ENCODE results near the gene LRBA. TPM values are rescaled to one million over a fixed set of nuclear protein-coding genes. Genes with fewer than 3 reads are reported as not detected.
A peak's percentile ranks its signal among the peaks of the same experiment; 100 is the strongest.

The LRBA gene
- total and polyA plus RNA-seq, 2 donors (not counting 1 experiment from before 2014, with no cell fraction given) = 16.4 to 36.7 TPM

- H3K36me3 ChIP-seq (ENCODE audit: control insufficient read depth, insufficient read depth, low read length) = no peaks in the 10 kb centered on the region
- no peaks in the 10 kb centered on the region for H4K20me1 ChIP-seq (ENCODE audit: control insufficient read depth, extremely low read depth, insufficient read depth, low read length)
- no peak for TF ChIP-seq EZH2 (IDR thresholded peaks at IDR 0.05; ENCODE audit: low read length, missing control alignments)
- TF ChIP-seq CTCF (conservative IDR thresholded peaks at IDR 0.05 in 1 of 2, IDR thresholded peaks at IDR 0.05 in 1 of 2; ENCODE audit: low read depth in 1 of 2, low read length in 2 of 2) = no peak
- no peak overlapping the region for H3K4me2 ChIP-seq (ENCODE audit: extremely low read depth, insufficient read depth, low read length)
- H3K27ac ChIP-seq (ENCODE audit: insufficient read depth, low read length) = no peak overlapping the region
- no peak overlapping the region for H2AFZ ChIP-seq (ENCODE audit: low read length)
- H3K4me3 ChIP-seq (replicated peaks in 1 of 4; ENCODE audit: control extremely low read depth in 1 of 4, insufficient read depth in 1 of 4, low read depth in 3 of 4, low read length in 4 of 4) = no peak overlapping the region
- DNase-seq (ENCODE audit: low read depth in 2 of 2) = peak; percentile 18 to 74
- no peaks in the 10 kb centered on the region for H3K79me2 ChIP-seq (ENCODE audit: control insufficient read depth, insufficient read depth, low read length)
- no peak overlapping the region for H3K9ac ChIP-seq (ENCODE audit: insufficient read depth, low read length)
- no peaks in the 10 kb centered on the region for H3K9me3 ChIP-seq (ENCODE audit: control insufficient read depth, insufficient read depth, low read depth, low read length)
- no peaks in the 10 kb centered on the region for H3K27me3 ChIP-seq (ENCODE audit: control insufficient read depth, insufficient read depth, low read length)
- H3K4me1 ChIP-seq (ENCODE audit: control insufficient read depth, extremely low read depth, insufficient read depth, low read length) = no peaks in the 10 kb centered on the region
These were observed 496.5 kb downstream of the LRBA start for GRCh38 chr4:150518559-150518958.

GRCh38 chr4:150515135-150515534 is 499.9 kb downstream of the LRBA start:
- H3K9ac ChIP-seq (ENCODE audit: insufficient read depth, low read length) = no peak overlapping the region
- H3K27ac ChIP-seq (ENCODE audit: insufficient read depth, low read length) = no peak overlapping the region
- H2AFZ ChIP-seq (ENCODE audit: low read length) = no peak overlapping the region
- H3K4me3 ChIP-seq (replicated peaks in 1 of 4; ENCODE audit: control extremely low read depth in 1 of 4, insufficient read depth in 1 of 4, low read depth in 3 of 4, low read length in 4 of 4) = no peak overlapping the region
- no peaks in the 10 kb centered on the region for H4K20me1 ChIP-seq (ENCODE audit: control insufficient read depth, extremely low read depth, insufficient read depth, low read length)
- H3K4me1 ChIP-seq (ENCODE audit: control insufficient read depth, extremely low read depth, insufficient read depth, low read length) = no peaks in the 10 kb centered on the region
- TF ChIP-seq CTCF (conservative IDR thresholded peaks at IDR 0.05 in 1 of 2, IDR thresholded peaks at IDR 0.05 in 1 of 2; ENCODE audit: low read depth in 1 of 2, low read length in 2 of 2) (no peak), EZH2 (IDR thresholded peaks at IDR 0.05; ENCODE audit: low read length, missing control alignments) (no peak)
- H3K27me3 ChIP-seq (ENCODE audit: control insufficient read depth, insufficient read depth, low read length) = no peaks in the 10 kb centered on the region
- H3K36me3 ChIP-seq (ENCODE audit: control insufficient read depth, insufficient read depth, low read length) = no peaks in the 10 kb centered on the region
- peak in 1 of 2 donors; percentile 14 for DNase-seq (ENCODE audit: low read depth in 2 of 2)
- no peak overlapping the region for H3K4me2 ChIP-seq (ENCODE audit: extremely low read depth, insufficient read depth, low read length)
- H3K79me2 ChIP-seq (ENCODE audit: control insufficient read depth, insufficient read depth, low read length) = no peaks in the 10 kb centered on the region
- no peaks in the 10 kb centered on the region for H3K9me3 ChIP-seq (ENCODE audit: control insufficient read depth, insufficient read depth, low read depth, low read length)

- Histone ChIP-seq H3K4me2 (ENCODE audit: extremely low read depth, insufficient read depth, low read length) (no peak overlapping the region), H3K4me1 (ENCODE audit: control insufficient read depth, extremely low read depth, insufficient read depth, low read length) (no peaks in the 10 kb centered on the region)
These were observed 500.4 kb downstream of the LRBA start for GRCh38 chr4:150514709-150515108.

More at GRCh38 chr4:150514709-150515108, 500.4 kb downstream of the LRBA start:
- no peaks in the 10 kb centered on the region for H4K20me1 ChIP-seq (ENCODE audit: control insufficient read depth, extremely low read depth, insufficient read depth, low read length)
- H3K27me3 ChIP-seq (ENCODE audit: control insufficient read depth, insufficient read depth, low read length) = no peaks in the 10 kb centered on the region
- no peak for DNase-seq (ENCODE audit: low read depth in 2 of 2)
- H3K9ac ChIP-seq (ENCODE audit: insufficient read depth, low read length) = no peak overlapping the region
- no peak overlapping the region for H3K4me3 ChIP-seq (replicated peaks in 1 of 4; ENCODE audit: control extremely low read depth in 1 of 4, insufficient read depth in 1 of 4, low read depth in 3 of 4, low read length in 4 of 4)
- no peaks in the 10 kb centered on the region for H3K36me3 ChIP-seq (ENCODE audit: control insufficient read depth, insufficient read depth, low read length)
- H3K79me2 ChIP-seq (ENCODE audit: control insufficient read depth, insufficient read depth, low read length) = no peaks in the 10 kb centered on the region
- H3K27ac ChIP-seq (ENCODE audit: insufficient read depth, low read length) = no peak overlapping the region
- H2AFZ ChIP-seq (ENCODE audit: low read length) = no peak overlapping the region
- H3K9me3 ChIP-seq (ENCODE audit: control insufficient read depth, insufficient read depth, low read depth, low read length) = no peaks in the 10 kb centered on the region
- TF ChIP-seq CTCF (conservative IDR thresholded peaks at IDR 0.05 in 1 of 2, IDR thresholded peaks at IDR 0.05 in 1 of 2; ENCODE audit: low read depth in 1 of 2, low read length in 2 of 2) (no peak), EZH2 (IDR thresholded peaks at IDR 0.05; ENCODE audit: low read length, missing control alignments) (no peak)

All from fibroblast of lung (primary cell).